ENCODE data around the gene PHLDA1. TPM values are rescaled to one million over a fixed set of nuclear protein-coding genes. Genes with fewer than 3 reads are reported as not detected.

The PHLDA1 gene
- total RNA-seq, 2 experiments from 2014 or later, result 3.8 to 3.9 TPM

DNA sequence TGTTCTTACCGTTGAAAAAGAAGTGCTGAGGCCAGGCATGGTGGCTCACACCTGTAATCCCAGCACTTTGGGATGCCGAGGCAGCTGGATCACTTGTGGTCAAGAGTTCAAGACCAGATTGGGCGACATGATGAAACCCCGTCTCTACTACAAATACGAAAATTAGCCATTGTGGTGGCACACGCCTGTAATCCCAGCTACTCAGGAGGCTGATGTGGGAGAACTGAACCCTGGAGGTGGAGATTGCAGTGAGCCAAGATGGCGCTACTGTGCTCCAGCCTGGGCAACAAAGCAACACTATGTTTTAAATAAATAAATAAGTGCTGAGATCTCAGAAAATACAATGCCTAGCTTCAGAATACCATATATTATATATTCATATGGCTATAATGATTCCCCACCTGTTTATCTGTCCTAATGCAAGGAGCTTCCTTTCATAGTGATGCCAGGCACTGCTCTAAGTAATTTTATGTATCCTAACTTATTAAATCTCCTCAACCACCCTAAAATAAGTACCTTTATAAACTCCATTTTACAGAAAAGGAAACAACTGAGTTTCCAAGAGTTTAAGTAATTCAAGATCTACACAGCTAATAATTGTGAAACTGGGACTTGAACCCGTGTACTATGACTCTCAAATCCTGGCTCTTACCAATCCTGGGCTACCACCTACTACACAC is 7.3 kb downstream of the PHLDA1 start:
- H3K27me3 Mint-ChIP-seq, result peaks cover 6% of the 10 kb centered on the region
- ChIA-PET POLR2A (interaction anchor here (0.9 kb wide), 1 partner anchor 86 kb away, joined by 8 read pairs; no protein-coding TSS in a partner anchor), CTCF (interaction anchor here (0.9 to 1.3 kb wide), 3 partner anchors 13 to 546 kb away, joined by 3 to 4 read pairs (median 3); no protein-coding TSS in a partner anchor)
- H3K4me1 Mint-ChIP-seq, result peaks cover 32% of the 10 kb centered on the region
- no peak overlapping the region for H3K27ac Mint-ChIP-seq
- H3K9me3 Mint-ChIP-seq, result no peaks in the 10 kb centered on the region
- no peak for DNase-seq
- no peak overlapping the region for H3K4me3 Mint-ChIP-seq
- peaks cover 2% of the 10 kb centered on the region for H3K36me3 Mint-ChIP-seq (ENCODE audit: low read depth)

DNA sequence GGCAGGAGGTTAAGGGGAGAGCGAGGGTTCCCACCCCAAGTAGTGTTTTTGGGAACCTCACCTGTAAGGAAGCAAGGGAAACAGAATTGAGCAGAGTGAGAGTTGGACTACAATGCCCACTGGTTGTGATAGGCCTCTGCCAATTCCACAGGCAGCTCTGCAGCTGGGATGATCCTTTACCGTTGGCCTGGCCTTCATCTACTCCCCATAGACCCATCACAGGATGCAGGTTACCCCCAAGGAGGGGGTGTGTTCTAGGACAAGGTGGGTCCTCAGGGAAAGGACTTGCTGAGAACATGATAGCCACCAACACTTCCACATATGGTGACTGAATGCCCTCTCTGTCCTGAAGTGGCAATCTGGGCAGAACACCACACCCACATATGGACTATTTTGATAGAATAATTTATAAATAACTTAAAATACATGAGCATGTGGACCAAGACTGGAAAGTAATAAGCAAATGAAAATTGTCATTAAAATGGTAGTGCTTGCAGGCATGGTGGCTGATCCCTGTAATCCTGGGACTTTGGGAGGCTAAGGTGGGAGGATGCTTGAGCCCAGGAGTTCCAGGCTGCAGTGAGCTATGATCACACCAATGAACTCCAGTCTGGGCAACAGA is 8.4 kb downstream of the PHLDA1 start:
- POLR2A ChIA-PET, result no interaction called here
- H3K9me3 Mint-ChIP-seq, result no peaks in the 10 kb centered on the region
- CTCF ChIA-PET, result interaction anchor here (1.2 to 1.3 kb wide), 2 partner anchors 14 to 545 kb away, joined by 3 to 4 read pairs; no protein-coding TSS in a partner anchor
- no peaks in the 10 kb centered on the region for H3K27me3 Mint-ChIP-seq
- H3K36me3 Mint-ChIP-seq (ENCODE audit: low read depth), result peaks cover 2% of the 10 kb centered on the region
- H3K4me1 Mint-ChIP-seq, result peaks cover 35% of the 10 kb centered on the region
- no peak for DNase-seq
- no peak overlapping the region for H3K4me3 Mint-ChIP-seq
- H3K27ac Mint-ChIP-seq, result no peak overlapping the region

DNA sequence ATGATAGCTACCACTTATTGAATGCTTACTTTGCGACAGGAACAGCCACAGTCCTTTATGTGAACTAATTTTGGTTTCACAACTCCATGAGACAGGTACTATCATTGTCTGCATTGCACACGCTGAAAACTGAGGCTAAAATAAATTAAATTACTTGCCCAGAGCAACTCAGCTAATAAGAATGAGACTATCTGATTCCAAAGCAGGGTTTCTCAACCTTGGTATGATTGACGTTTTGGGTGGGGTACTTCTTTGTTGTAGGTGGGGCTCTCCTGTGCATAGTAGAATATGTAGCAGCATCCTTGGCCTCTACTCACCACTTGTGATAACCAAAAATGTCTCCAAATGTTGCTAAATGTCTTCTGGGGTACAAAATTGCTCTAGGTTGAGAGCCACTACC is 9.1 kb downstream of the PHLDA1 start:
- POLR2A ChIA-PET, result interaction anchor here (0.6 kb wide), 1 partner anchor 525 kb away, joined by 3 read pairs; no protein-coding TSS in a partner anchor
- Mint-ChIP-seq H3K4me3 (no peak overlapping the region), H3K36me3 (ENCODE audit: low read depth) (peaks cover 2% of the 10 kb centered on the region), H3K9me3 (no peaks in the 10 kb centered on the region), H3K4me1 (peaks cover 35% of the 10 kb centered on the region), H3K27me3 (no peaks in the 10 kb centered on the region), H3K27ac (no peak overlapping the region)
- no peak for DNase-seq
- CTCF ChIA-PET, result interaction anchor here (0.6 to 4.1 kb wide), 4 partner anchors 9 to 89 kb away, joined by 3 to 22 read pairs (median 4); partner anchors contain the start of gene PHLDA1

DNA sequence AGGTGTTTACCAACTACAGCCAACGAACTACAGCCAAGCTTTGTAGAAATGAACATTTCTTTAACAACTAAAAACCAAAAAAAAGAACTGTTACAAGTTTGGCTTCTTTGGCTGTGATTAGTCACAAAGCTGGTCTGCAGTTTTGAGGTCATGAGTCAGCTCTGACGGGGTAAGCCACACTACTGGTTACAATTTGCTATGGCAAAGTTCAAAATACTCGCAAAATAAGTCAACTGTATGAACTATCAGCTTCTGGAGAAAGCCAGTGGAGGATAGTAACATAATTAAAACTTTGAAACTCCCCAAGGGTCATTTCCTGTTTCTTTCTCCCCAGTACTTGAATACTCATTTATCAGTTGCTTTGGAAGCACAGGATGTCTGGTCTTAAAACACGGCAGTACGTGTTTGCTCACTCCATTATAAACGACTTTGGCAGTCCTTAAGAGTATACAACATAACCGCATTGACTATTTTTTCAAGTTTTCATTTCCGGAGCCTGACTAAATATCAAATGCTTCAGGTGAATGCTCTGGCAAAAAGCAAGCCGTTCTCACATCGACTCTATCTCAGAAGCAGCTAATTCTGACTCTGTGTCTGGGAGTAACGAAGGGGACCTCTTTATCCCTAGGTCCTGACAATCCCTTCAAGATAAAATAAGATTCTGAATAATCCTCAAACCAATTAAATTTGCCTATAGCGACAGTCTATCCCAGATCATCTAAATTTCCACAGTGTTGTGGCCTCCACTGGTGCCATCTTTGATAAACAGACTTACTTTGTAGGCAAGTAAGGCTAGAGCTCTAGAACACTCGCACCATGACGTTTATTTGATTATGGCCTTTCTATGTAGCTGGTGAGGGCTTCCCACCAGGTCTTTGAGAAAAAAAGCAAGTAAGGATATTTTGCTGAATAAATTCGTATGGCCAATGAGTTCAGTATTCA is 10.6 kb downstream of the PHLDA1 start:
- Mint-ChIP-seq H3K36me3 (ENCODE audit: low read depth) (peaks cover 2% of the 10 kb centered on the region), H3K27ac (peak overlapping the region; percentile 98), H3K4me1 (peaks cover 38% of the 10 kb centered on the region), H3K4me3 (peak overlapping the region; percentile 42), H3K27me3 (no peaks in the 10 kb centered on the region), H3K9me3 (no peaks in the 10 kb centered on the region)
- peak; percentile 73 for DNase-seq
- ChIA-PET CTCF (interaction anchor here (1.3 to 4.1 kb wide), 5 partner anchors 10 to 103 kb away, joined by 3 to 22 read pairs (median 6); partner anchors contain the start of gene PHLDA1), POLR2A (interaction anchor here (0.8 to 1.4 kb wide), 5 partner anchors 10 to 103 kb away, joined by 3 to 13 read pairs (median 3); partner anchors contain the start of gene PHLDA1)

DNA sequence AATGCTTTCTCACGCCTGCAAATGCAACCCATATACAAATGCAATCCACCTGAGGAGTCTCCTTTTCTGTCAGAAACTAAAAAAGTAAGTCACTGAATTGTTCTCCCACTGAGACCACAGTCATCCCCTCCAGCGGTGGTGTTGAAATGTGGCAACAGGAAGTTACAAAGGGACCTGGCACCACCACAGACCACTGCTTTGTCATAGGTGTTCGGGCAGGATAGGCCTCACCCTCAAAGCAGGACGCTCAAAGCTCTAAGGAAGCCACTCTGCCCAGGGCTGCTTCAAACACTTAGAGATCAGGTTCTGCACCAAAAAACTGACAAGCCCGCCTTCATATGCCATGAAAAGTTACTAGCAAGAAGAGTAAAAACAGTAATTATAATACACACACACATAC is 11.3 kb downstream of the PHLDA1 start:
- ChIA-PET POLR2A (interaction anchor here (0.8 to 1.4 kb wide), 5 partner anchors 11 to 102 kb away, joined by 3 to 13 read pairs (median 3); partner anchors contain the start of gene PHLDA1), CTCF (interaction anchor here (0.8 to 4.1 kb wide), 5 partner anchors 11 to 102 kb away, joined by 3 to 22 read pairs (median 6); partner anchors contain the start of gene PHLDA1)
- peaks cover 44% of the 10 kb centered on the region for H3K4me1 Mint-ChIP-seq
- H3K4me3 Mint-ChIP-seq, result peak overlapping the region; percentile 42
- H3K27ac Mint-ChIP-seq, result peak overlapping the region; percentile 98
- no peaks in the 10 kb centered on the region for H3K9me3 Mint-ChIP-seq
- H3K27me3 Mint-ChIP-seq, result no peaks in the 10 kb centered on the region
- peaks cover 2% of the 10 kb centered on the region for H3K36me3 Mint-ChIP-seq (ENCODE audit: low read depth)
- peak; percentile 79 for DNase-seq

DNA sequence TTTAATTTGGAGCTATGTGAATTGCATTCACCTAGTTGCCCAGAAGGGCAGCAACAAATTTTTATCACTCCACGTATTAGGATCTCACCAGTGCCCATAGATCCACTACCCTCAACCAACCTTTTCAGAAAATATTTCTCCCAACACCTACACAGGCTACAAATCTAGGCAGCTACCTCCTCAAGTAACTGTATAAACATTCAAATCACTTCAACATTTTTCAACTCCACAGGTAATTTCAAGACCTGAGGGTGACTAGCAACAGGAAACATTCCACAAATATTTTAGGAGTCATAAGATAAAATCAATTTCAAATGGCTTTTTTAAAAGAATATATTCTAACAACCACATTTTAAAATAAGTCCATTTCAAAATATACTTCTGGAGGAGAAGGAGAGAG is 12.9 kb downstream of the PHLDA1 start:
- ChIA-PET POLR2A (no interaction called here), CTCF (interaction anchor here (0.6 to 4.1 kb wide), 2 partner anchors 12 to 57 kb away, joined by 3 to 22 read pairs; partner anchors contain the start of gene PHLDA1)
- Mint-ChIP-seq H3K4me3 (no peak overlapping the region), H3K27me3 (no peaks in the 10 kb centered on the region), H3K4me1 (peaks cover 47% of the 10 kb centered on the region), H3K9me3 (no peaks in the 10 kb centered on the region), H3K36me3 (ENCODE audit: low read depth) (peaks cover 2% of the 10 kb centered on the region), H3K27ac (peak overlapping the region; percentile 26)
- no peak for DNase-seq

DNA sequence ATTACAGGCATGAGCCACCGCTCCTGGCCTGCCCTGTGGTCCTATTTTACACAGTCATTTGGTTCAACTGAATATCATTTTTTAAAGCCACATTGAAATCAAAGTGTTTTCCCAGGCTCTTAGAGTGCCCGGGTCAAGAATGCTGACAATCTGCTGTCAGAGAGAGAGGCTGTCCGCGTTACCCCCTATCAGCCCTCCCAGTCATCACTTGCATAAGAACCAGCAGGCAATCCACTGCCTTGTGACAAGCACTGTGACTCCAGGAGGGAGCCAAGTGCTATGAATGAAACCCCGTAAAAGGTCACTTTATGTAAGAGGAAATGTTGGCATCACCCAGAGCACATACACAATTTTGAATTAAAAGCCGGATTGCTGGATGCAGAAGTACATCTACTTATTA is 13.5 kb downstream of the PHLDA1 start:
- Mint-ChIP-seq H3K9me3 (no peaks in the 10 kb centered on the region), H3K4me1 (peaks cover 47% of the 10 kb centered on the region), H3K27ac (no peak overlapping the region), H3K36me3 (ENCODE audit: low read depth) (peaks cover 2% of the 10 kb centered on the region), H3K27me3 (no peaks in the 10 kb centered on the region), H3K4me3 (no peak overlapping the region)
- ChIA-PET CTCF (interaction anchor here (0.6 kb wide), 1 partner anchor 56 kb away, joined by 3 read pairs; no protein-coding TSS in a partner anchor), POLR2A (no interaction called here)
- no peak for DNase-seq

DNA sequence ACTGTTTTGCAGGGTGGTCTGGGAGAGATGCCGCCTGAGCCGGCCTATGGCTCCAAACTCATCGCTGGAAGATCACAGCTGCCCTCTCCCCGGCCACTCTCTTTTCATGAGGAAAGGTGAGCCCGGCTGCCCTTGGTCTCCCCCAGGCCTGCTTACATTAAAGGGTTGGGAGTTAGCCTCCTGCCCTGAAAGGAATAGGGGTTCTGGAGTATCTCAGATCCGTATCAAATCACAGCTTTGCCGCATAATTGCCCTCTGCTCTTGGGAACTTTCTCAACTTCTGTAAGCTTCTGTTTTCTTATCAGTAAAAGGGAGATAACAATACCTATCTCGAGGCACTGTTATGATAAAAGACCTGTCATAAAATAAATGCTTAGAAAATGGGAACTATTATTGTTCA is 17.6 kb downstream of the PHLDA1 start:
- Mint-ChIP-seq H3K4me3 (no peak overlapping the region), H3K27ac (no peak overlapping the region), H3K36me3 (ENCODE audit: low read depth) (no peaks in the 10 kb centered on the region), H3K4me1 (peaks cover 18% of the 10 kb centered on the region), H3K9me3 (no peaks in the 10 kb centered on the region), H3K27me3 (no peaks in the 10 kb centered on the region)
- ChIA-PET CTCF (interaction anchor here (1.2 to 2.7 kb wide), 3 partner anchors 10 to 17 kb away, joined by 3 to 7 read pairs (median 6); partner anchors contain the start of gene PHLDA1), POLR2A (no interaction called here)
- no peak for DNase-seq

DNA sequence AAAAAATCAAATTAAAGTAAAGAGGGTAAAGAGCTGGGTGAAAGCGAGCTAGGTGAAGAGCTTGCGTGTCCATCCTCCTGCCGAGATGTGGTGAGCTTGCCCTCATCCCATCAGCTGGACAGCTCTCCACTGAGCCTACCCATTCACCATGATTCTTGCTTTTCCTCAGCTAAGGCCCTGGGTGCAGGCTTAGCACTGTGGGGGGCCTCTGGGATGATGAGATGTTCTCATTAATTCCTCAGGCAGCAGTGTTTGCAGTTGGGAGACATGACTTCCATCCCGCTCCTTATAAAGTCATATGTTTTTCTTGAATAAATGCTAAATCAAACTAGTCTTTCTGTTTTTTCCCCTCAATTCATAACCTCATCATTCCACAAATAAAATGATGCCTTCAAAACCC is 18.0 kb downstream of the PHLDA1 start:
- no peaks in the 10 kb centered on the region for H3K27me3 Mint-ChIP-seq
- H3K27ac Mint-ChIP-seq, result no peak overlapping the region
- DNase-seq, result no peak
- no peak overlapping the region for H3K4me3 Mint-ChIP-seq
- peaks cover 14% of the 10 kb centered on the region for H3K4me1 Mint-ChIP-seq
- H3K36me3 Mint-ChIP-seq (ENCODE audit: low read depth), result no peaks in the 10 kb centered on the region
- H3K9me3 Mint-ChIP-seq, result no peaks in the 10 kb centered on the region
- ChIA-PET CTCF (interaction anchor here (1.2 to 2.7 kb wide), 3 partner anchors 9 to 17 kb away, joined by 3 to 7 read pairs (median 6); partner anchors contain the start of gene PHLDA1), POLR2A (no interaction called here)

DNA sequence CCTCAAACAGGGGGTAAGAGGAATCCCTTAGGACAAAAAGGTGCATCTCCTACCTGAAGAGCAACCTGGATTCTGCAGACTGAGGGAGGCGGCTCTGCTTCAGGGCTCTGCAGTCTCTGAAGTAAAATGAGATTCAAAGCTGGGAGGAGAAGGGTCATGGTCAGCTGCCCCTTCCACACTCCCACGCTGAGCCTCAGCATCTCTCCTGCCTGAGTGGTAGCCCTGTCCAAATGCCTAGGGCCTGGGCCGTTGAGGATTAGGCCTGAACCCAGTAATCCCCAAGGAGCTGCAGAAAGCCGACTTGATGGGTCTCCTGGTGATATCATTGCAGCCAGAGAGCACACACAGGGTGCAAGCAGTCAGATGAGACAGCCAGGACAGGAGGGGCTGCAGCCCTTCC is 18.9 kb downstream of the PHLDA1 start:
- Mint-ChIP-seq H3K4me1 (peaks cover 12% of the 10 kb centered on the region), H3K9me3 (no peaks in the 10 kb centered on the region), H3K36me3 (ENCODE audit: low read depth) (no peaks in the 10 kb centered on the region), H3K4me3 (no peak overlapping the region), H3K27ac (no peak overlapping the region), H3K27me3 (no peaks in the 10 kb centered on the region)
- DNase-seq, result no peak
- ChIA-PET CTCF (interaction anchor here (1.1 to 2.7 kb wide), 5 partner anchors 8 to 26 kb away, joined by 3 to 7 read pairs (median 5); partner anchors contain the start of gene PHLDA1), POLR2A (no interaction called here)

DNA sequence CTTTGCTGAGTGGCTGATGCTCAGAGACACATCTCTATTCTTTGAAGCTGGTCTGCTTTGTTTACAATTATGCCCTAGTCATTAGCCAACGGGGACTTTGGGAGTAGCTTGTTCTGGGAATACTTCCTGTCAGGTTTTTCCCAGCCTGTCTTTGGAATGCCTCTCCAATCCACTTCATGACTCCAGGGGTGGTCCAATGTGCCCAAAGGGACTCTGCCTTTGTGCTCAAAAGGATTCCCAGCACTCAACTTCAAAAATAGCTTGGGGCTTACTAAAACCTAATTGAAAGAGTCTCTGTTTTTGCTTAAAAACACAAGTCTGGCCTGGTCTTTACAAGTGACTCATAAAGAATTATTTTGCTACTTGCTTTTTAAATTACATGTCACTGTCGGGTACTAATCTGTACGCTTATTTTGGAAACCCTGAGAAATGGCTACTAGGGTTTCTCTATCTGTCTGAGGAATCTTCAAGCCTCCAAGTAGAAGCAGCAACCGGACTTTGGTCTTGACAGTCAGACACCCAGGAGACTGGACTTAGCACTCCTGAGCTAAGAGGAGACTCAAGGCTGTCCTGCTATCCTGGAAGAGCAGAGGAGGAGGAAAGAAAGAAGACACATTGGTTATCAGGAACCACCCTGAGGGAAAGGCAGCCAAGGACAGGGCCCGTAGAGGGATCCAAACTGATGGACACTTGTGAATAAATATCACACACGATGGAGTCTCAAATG is 20.7 kb downstream of the PHLDA1 start:
- H3K27me3 Mint-ChIP-seq, result peaks cover 2% of the 10 kb centered on the region
- no peaks in the 10 kb centered on the region for H3K9me3 Mint-ChIP-seq
- H3K36me3 Mint-ChIP-seq (ENCODE audit: low read depth), result no peaks in the 10 kb centered on the region
- DNase-seq, result no peak
- no peak overlapping the region for H3K4me3 Mint-ChIP-seq
- no peak overlapping the region for H3K27ac Mint-ChIP-seq
- ChIA-PET CTCF (interaction anchor here (0.8 to 1.9 kb wide), 3 partner anchors 24 to 208 kb away, joined by 4 to 5 read pairs (median 4); no protein-coding TSS in a partner anchor), POLR2A (no interaction called here)
- peaks cover 9% of the 10 kb centered on the region for H3K4me1 Mint-ChIP-seq

Measured in activated CD4-positive, alpha-beta T cell treated with anti-CD3 and anti-CD28 coated beads, Interleukin-2, amount 10 ng/mL, durations not matched to agents 7 days and 5 days (primary cell).